DMS53 (cell line): ENCODE measurements around the gene ANKRD11.
"Not testable (repeated sequence)": the region's sequence is repeated elsewhere in the genome, so short reads cannot be mapped to it uniquely, and the experiment has no call there.

Experiments used
- DNase-seq: peaks from one replicate; lab custom pipeline; 2025; lab: John Stamatoyannopoulos, UW

ANKRD11 gene

DNA sequence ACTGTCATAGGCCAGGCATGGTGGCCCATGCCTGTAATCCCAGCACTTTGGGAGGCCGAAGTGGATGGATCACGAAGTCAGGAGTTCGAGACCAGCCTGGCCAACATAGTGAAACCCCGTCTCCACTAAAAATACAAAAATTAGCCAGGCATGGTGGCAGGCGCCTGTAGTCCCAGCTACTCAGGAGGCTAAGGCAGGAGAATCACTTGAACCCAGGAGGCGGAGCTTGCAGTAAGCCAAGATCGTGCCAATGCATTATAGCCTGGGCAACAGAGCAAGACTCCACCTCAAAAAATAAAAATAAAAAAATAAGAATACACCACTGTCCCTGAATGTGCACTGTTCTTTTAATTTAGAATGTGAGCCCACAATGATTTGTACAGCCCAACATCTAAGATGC is 61.8 kb downstream of the ANKRD11 start:
- not testable (repeated sequence) for DNase-seq

DNA sequence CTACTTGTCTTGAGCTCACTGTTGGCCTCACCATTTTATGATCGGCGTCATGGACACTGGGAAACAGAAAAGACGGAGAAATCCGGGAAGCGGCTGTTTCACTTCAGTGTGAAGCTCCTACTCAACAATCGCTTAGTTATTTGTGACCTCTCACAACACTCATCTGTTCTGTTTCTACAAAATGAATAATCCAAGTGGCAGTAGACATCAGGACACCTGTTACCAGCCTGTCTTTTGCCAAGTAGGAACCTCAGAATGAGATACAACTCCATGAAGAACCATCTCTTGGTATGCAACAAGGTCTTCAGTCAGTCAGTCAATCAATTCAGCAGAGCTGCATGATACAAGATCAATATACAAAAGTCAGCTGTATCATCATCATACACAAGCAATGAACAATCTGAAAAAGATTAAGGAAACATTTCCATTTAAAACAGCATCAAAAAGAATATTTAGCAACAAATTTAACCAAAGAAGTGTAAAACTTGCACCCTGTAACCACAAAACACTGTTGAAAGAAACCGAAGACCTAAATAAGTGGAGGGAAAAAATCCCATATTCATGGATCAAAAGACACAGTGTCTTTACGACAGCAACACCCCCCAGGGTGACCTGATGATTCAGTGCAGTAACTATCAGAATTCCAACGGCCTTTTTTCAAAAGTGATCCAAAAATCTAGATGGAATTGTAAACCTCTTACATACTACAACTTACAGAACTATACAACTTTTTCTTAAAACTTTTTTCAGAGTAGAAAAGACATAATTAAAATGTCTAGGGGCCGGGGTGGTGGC is 63.4 kb downstream of the ANKRD11 start:
- no peak for DNase-seq

DNA sequence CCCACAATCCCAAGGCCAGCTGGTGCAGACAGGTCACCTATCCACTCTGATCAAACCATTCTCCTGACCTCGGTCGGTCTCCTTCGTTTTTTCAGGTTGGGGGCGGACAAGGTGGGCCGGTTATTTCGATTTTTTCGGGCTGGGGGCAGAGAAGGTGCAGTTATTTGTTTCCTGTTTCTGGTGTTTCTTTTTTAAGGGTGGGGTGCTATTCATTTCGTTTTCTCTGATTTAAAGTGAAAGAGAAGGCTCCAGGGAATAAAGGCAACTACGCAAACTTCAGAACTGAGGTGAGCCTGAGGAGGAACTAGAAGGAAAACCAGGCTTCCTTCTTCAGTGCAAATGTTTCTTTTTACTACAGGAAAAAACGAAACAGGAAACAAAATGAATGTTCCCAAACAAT is 64.8 kb downstream of the ANKRD11 start:
- no peak for DNase-seq

DNA sequence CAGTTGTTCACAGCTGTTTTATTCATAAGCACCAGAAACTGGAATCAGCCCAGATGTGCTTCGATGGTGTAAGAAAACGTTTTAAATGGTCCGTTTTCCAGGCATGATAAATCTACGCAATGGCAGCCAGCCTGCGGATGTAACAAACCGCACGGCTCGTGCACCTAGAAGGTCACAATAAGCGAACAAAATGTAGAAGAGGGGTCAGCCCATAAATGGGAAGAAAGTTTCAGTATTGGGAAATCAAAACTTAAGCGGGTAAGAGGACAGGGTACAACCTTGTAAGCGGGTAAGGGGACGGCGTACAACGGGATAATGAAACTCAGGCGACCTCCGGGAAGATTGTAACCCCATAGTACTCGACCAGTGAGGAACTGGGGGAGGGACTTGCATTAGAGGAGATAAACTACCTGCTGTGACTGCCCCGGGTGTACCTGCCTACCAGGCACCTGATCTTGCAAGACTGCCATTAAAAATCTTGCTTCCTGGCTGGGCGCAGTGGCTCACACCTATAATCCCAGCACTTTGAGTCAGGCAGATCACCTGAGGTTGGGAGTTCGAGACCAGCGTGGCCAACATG is 66.6 kb downstream of the ANKRD11 start:
- DNase-seq = no peak

DNA sequence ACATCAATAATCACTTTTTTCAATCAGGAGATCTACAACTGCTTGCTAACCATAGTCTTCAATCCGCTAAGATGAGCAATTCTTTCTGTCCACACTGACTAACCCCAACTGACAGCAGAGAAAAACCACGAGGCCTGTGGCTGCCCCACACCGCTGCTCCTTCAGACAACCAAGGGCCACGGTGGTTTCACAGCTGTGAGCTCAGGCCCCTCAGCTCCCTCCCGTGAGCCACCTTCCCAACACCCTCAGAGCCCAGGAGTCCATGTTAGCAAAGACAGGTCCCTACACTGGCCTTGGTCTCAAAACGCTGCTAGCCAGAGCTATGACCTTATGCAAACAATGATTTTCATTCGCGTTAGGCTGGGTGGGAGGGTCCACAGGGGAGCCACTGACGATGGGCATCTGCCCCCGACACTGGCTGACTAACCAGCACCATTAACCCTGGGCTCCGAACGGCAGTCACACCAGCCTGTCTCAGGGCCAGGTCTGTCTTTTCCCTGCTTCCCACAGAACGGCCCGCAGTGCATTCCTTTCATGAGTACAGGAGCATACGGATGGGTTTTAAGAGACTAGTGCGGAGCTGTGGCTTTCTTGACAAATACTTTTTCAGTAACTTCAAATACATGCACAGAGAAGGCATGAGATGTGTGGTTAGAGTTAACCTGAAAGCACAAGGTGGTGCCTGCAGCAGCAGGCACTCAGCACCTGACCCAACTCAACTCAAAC is 67.3 kb downstream of the ANKRD11 start:
- no peak for DNase-seq

DNA sequence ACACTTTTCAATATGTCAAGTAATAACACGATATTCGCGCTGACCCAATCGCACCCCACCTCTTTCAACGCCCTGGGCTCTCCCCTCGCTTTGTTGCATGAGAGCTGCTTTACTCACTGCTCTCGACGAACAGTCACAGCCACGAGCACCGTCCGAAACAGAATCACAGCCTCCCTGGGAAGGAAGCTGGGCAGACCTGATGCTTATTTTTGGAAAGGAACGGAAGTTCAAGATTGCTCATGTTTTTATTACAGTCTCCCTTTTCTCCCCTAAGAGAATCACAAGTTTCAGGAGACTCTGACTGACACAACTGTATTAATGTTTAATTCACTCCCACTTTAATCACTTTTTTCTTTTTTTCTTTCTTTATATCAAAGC is 67.8 kb downstream of the ANKRD11 start:
- no peak for DNase-seq

DNA sequence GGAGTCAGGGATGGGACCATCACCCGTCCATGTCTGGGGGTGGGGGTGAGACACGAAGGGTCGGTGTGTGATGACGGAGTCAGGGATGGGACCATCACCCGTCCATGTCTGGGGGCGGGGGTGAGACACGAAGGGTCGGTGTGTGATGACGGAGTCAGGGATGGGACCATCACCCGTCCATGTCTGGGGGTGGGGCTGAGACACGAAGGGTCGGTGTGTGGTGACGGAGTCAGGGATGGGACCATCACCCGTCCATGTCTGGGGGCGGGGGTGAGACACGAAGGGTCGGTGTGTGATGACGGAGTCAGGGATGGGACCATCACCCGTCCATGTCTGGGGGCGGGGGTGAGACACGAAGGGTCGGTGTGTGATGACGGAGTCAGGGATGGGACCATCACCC is 69.1 kb downstream of the ANKRD11 start:
- not testable (repeated sequence) for DNase-seq

DNA sequence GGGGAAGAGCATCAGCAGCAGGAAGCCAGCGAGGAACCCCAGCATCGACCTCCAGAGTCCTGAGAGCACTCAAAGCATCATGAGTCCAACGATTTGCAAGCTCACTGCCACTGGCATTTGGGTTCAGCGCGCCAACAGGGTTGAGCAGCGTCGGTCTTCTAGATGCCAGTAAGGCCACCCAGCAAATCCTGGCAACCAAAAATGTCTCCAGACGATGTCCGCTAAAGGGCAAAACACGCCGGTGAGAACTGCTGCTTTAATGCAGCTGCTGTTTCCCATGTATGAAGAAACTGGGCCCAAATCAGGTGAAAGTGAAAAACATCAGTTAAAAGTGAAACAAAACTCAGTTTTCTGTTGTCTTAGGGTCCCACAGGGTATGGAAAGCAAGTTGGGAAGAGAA is 70.2 kb downstream of the ANKRD11 start:
- no peak for DNase-seq

DNA sequence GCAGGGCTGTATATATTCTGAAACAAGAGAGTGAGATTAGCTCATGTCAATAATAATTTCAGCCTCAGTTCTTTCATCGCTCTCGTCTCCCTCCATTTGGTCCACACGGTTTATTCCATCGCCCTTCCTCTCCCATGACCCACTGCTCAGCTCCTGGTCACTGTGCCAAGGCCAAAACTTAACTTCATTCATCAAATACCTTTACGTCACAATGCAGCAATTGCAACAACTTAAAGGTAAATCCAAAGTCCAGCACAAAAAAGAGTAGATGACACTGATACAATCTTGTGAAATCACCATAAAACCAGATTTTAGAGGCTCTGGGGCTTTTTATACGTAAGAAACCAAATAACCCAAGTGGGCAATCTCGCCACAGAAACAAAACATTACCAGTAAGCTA is 72.0 kb downstream of the ANKRD11 start:
- no peak for DNase-seq

DNA sequence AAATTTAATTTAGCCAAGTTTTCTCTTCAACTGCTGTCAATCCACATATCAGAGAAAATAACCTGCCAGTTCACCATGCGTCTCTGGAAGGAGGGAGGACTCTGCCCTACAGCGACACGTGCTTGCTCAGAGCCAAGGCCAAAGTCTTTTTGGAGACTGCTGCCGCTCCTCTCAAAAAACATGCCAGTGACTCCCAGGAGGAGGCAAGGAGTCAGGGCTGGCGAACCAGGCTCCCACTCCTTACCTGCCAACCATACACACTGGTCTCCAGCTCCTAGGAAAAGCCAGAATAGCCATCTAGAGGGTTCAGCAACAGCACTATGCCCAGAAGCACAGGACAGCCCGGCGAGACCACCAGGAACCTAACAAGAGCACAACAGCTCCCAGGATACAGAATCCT is 73.0 kb downstream of the ANKRD11 start:
- DNase-seq = no peak

DNA sequence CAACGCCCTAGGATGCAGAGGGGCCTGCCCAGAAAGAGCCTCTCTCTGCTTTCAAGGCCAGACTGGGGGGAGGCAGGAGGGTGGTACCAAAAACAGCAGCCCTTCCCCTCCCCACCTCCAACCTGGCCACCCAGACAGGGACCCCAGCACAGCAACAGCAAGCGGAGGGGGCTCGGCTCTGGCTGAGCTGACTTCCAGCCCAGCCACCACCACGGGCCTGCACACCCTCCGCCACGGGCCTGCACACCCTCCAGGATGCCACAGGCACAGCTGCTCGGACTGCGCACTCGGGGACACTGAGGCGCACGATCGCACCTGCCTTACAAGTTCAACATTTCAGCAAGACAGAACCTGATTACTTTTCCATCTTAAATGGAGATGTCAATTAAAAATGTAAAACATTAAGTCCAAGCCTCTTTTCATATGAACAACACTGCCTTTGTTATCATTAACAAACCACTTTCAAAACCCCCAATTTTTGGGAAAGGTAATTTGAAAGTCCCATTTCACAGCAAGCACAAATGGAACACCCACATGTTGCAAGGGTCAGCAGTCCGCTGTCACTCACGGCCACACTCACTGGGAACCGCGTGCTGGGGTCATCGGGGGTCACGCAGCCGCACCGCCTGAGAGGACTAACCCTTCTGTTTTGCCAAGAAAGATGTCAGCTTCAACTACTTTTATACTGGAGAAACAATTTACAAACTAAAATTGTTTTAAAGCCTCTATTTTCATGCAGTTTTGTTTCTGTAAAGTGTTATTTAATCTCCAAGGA is 76.4 kb downstream of the ANKRD11 start:
- DNase-seq = no peak

DNA sequence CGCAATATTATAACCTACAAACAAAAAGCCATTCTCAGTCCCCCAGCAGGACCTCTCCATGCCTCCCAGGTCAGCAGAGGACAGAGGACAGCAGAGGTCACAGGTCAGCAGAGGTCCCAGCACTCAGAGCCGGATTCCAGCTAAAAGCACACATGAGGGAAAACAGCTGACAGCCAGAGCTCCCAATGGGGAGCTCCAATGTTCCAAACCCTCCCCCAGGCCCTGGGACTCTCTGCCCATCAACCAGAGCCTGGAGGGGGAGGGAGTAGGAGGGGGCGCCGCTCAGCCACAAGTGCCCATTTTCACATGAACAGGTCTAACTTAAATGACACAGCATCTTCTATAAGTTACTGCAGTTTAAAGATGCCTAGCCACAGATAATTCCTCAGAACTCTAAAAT is 77.5 kb downstream of the ANKRD11 start:
- no peak for DNase-seq

DNA sequence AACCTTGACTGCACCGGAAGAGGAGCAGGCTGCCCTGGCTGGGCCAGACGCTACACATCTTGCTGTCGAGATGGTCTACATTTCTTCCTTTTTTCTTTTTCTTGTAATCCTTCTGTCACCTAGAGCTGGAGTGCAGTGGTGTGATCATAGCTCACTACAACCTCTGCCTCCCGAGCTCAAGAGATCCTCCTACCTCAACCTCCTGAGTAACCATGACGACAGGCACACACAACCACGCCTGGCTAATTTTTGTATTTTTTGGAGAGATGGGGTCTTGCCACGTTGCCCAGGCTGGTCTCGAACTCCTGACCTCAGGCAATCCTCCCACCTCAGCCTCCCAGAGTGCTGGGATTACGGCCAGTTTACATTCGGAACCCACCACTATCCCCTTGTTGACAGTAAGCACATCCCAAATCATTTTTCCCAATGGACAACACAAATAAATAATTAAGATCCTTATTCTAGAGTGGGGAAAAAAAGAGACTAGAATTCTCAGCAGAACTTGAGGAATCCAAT is 79.0 kb downstream of the ANKRD11 start:
- DNase-seq = no peak

DNA sequence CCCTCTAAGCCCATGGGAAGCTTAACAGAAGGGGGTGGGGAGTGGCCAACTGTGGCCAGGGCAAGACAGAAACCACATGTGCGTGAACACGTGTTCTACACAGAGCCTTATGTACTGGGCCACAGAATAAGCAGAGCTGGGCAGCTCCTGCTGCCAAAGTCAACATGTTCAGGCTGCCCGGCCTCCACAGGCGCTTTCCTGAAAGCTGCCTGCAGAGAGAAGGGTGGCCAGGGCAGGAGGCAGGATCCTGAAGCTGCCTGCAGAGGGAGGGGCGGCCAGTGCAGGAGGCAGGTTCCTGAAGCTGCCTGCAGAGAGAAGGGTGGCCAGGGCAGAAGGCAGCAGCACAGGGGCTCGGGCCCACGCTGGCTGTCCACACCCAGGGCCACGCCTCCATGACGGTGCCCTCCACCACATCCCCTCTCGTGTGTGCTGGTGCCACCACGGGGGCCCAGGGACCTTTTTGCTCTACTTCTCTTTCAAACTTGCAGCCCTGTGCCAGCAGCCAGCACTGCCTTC is 79.5 kb downstream of the ANKRD11 start:
- peak; percentile 61 for DNase-seq

DNA sequence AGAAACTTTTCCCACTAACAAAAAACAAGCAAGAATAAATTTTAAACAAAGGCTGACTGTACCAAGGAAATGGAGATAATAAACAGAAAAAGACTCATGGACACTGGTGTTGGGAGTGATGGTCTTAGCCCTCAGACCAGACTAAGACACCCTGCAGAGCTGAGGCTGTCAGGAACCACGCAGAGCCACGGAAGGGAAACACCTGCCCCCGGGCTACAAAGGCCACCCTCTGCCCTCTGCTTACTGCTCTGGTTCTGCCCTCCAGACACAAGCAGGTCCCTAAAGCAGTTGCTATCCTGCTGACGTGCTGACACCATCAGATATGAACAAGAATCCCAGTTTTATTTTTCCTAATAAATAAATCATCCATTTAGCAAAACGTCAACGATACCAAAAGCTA is 80.0 kb downstream of the ANKRD11 start:
- DNase-seq = no peak

DNA sequence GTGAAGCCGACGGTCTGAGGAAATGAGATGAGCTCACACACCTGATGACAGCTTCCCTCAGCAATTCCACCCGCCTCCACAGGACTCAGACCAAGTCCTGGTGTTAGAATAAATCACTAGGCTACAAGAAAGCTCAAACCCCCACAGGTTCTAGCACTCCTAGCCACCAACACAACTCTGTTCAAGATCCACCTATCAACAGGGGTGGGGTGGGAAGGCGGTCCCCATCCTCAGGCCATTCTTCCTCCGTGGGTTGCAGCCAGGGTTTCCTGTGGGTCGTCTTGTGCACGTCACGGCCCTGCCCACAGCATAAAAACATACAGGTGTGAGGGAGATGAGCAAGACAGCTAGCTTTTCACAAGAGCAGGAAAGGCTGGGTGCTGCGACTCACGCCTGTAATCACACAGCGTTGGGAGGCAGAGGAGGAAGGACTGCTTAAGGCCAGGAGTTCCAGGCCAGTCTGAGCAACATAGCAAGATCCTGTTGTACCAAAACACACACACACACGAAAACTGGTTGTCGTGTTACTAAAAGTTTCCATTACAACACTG is 81.1 kb downstream of the ANKRD11 start:
- no peak for DNase-seq

DNA sequence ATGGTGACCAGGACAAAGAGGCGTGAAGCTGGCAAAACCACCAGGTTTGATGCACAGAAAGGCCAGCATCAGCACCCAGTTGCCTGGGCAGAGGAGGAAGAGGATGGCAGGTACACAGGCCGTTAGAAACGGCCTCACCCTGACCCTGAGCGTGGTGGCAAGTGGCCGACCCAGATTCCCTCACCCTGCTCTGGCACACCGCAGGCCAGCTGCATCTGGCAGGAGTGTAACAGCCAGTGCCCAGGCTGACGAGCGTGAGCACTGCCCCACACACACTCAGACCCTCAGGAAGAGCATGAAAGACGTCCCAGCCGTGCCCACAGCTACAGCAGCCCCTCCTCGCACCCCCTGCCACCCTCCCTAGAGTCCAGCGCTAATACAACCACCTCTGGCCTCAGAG is 82.0 kb downstream of the ANKRD11 start:
- DNase-seq = no peak

DNA sequence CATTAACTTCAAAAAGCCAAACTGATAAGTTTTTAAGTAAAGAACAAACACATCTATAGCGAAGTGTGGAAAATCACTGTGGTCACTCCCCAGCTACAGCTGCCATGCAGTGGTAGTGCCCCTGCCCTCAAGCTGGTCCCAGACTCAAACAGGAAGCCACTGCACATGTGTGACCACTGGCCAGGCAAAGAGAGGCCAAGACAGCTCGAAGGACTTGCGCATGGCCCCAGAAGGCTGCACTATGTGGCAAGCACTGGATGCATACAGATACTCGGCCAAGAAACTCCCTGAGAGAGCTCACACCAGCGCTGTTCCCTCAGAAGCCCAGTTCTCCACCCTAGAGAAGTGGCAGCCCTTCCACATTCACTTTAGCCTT is 82.4 kb downstream of the ANKRD11 start:
- no peak for DNase-seq

DNA sequence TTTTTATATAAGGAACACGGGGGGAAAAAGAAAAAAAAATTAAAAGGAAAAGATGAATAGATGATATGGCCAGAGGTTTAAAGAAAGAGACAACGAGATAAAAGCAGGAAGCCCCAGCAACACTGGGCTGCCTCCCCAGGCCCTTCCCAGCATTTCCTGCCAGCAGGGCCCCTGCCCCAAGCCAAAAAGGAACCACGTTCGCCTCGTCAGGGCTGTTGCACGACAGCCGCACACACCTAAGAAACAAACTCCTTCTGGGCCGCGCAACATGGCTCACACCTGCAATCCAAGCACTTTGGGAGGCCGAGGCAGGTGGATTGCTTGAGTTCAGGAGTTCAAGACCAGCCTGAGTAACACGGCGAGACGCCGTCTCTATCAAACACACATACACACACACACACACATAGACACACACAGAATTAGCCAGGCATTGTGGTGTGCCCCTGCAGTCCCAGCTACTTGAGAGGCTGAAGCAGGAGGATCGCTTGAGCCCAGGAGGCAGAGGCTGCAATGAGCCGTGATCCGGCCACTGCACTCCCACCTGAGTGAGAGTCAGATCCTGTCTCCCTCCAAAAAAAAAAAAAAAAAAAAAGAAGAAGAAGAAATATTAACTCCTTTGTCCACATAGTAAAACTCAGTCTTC is 83.0 kb downstream of the ANKRD11 start:
- DNase-seq = no peak

DNA sequence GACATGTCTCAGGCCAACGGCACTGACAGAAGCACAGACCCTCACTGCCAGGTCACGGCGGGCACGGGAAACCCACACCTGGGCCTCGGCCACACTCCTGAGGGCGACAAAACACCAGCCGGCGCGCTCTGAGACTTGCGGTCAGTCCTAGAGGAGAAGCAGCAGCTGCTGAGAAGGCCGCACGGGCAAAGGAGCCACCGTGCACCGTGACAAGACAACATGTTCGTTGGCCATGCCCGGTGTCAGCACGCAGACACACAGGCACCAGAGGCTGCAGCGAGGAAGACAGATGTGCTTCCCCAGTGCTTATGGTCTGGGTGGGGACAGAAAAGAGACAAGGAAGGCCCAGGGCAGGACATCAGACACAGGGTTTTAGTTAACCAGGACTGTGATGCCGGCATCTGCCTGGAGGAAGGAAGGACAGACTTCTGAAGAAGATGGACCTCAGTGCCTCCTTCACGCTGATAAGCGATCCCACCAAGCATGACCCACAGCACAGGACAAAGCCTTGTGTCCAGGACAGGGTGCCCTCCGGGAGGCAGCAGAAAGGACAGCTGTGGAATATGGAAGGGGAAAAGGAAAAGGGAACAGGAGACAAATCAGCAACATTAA is 84.0 kb downstream of the ANKRD11 start:
- DNase-seq = no peak

DNA sequence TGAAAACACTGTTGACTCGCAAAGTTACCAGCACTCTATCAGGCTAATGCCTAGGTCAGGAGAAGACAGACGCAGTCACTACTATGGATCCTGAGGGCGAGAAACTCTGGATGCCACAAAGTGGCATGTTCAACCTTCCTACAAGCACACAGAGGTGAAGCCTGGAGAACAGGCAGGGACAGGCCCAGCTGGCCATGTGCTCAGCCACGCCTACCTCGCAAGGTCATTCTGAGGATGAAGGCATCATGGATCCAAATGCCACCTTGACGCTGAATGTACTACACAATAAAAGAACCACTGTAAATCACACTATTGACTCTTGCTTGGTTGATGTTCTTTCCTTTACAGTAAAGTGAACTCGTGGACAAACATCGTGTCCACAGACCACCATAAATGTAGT is 85.8 kb downstream of the ANKRD11 start:
- no peak for DNase-seq
